Activated CD8-positive, alpha-beta T cell treated with anti-CD3 and anti-CD28 coated beads for 36 hours (primary cell): ENCODE results near the gene CETP. TPM values are rescaled to one million over a fixed set of nuclear protein-coding genes. Genes with fewer than 3 reads are reported as not detected.

Experiments
- ATAC-seq: fragments of 200-7000 bp; cut with Tn5 transposase; one replicate; pipeline ENCODE4 v1.10.0; 2021; ENCODE audit warnings: mild to moderate bottlenecking, moderate library complexity
- CTCF ChIA-PET: fragments of 350-600 bp; sonication (Branson Sonifier 250); formaldehyde crosslinking; loops from one replicate; lab custom pipeline; 2021; ENCODE audit warnings: antibody characterized with exemption; lab: Charles Lee
- POLR2A ChIA-PET: fragments of 350-600 bp; sonication (Branson Sonifier 250); formaldehyde crosslinking; loops from one replicate; lab custom pipeline; 2021; ENCODE audit warnings: antibody characterized with exemption; lab: Charles Lee
- DNase-seq: peaks from one replicate; pipeline ENCODE4 v3.0.0-alpha.2; 2020
- H3K27ac Mint-ChIP-seq: one replicate; pipeline ENCODE4 v1.8.0; 2021; ENCODE audit warnings: mild to moderate bottlenecking, mixed read lengths
- H3K27me3 Mint-ChIP-seq: one replicate; pipeline ENCODE4 v1.8.0; 2021; ENCODE audit warnings: mixed read lengths
- H3K36me3 Mint-ChIP-seq: one replicate; pipeline ENCODE4 v1.8.0; 2021; ENCODE audit warnings: low read depth, mixed read lengths
- H3K4me1 Mint-ChIP-seq: one replicate; pipeline ENCODE4 v1.8.0; 2021; ENCODE audit warnings: low read depth, mixed read lengths
- H3K4me3 Mint-ChIP-seq: one replicate; pipeline ENCODE4 v1.8.0; 2021; ENCODE audit warnings: mild to moderate bottlenecking, moderate library complexity, mixed read lengths
- H3K9me3 Mint-ChIP-seq: one replicate; pipeline ENCODE4 v1.8.0; 2021; ENCODE audit warnings: mixed read lengths
- CTCF ChIP-seq: fragments of 200-600 bp; IDR thresholded peaks from one replicate; pipeline ENCODE4 v1.8.0; 2022; ENCODE audit warnings: antibody characterized with exemption, mild to moderate bottlenecking
- intact Hi-C: fragments of 100-400 bp; cut with micrococcal nuclease; formaldehyde crosslinking; loops from one replicate; pipeline ENCODE4 v1.10.0; 2022
- total RNA-seq, 2 experiments: library from RNA; stranded (reverse); gene quantifications; one replicate each; pipeline ENCODE4 v1.2.3, GENCODE V29; 2021

Gene CETP
- total RNA-seq, 2 experiments from 2014 or later, result not detected

- H3K36me3 Mint-ChIP-seq, result peaks cover 61% of the 10 kb centered on the region
- ChIA-PET POLR2A (interaction anchor here (0.9 to 20.8 kb wide), 4 partner anchors 8 to 81 kb away, joined by 3 to 367 read pairs (median 34); partner anchors contain the start of gene NLRC5), CTCF (interaction anchor here (1.0 to 1.4 kb wide), 4 partner anchors 11 to 50 kb away, joined by 3 to 7 read pairs (median 4); no protein-coding TSS in a partner anchor)
- peak overlapping the region; percentile 51 for H3K4me3 Mint-ChIP-seq
- no peak for TF ChIP-seq CTCF
- DNase-seq (no peak), ATAC-seq (no peak)
- no peaks in the 10 kb centered on the region for H3K27me3 Mint-ChIP-seq
- intact Hi-C loops, result no loop called here
- H3K27ac Mint-ChIP-seq, result peak overlapping the region; percentile 97
- peaks cover 2% of the 10 kb centered on the region for H3K9me3 Mint-ChIP-seq
- peaks cover 81% of the 10 kb centered on the region for H3K4me1 Mint-ChIP-seq
Observed at GRCh38 chr16:57013229-57013628, 51.5 kb downstream of the CETP start.

GRCh38 chr16:57013902-57014301 is 52.2 kb downstream of the CETP start:
- Mint-ChIP-seq H3K36me3 (peaks cover 64% of the 10 kb centered on the region), H3K27me3 (no peaks in the 10 kb centered on the region), H3K27ac (peak overlapping the region; percentile 97), H3K4me1 (peaks cover 82% of the 10 kb centered on the region), H3K9me3 (peaks cover 2% of the 10 kb centered on the region), H3K4me3 (peak overlapping the region; percentile 51)
- ChIA-PET CTCF (interaction anchor here (1.0 to 1.4 kb wide), 4 partner anchors 10 to 51 kb away, joined by 3 to 7 read pairs (median 4); no protein-coding TSS in a partner anchor), POLR2A (interaction anchor here (3.1 to 20.8 kb wide), 2 partner anchors 24 to 28 kb away, joined by 9 to 367 read pairs; partner anchors contain the start of gene NLRC5)
- DNase-seq (no peak), ATAC-seq (no peak)
- intact Hi-C loops, result loop anchor here (1.0 kb wide), 1 partner anchor 28 kb away; no protein-coding TSS in a partner anchor
- no peak for TF ChIP-seq CTCF

GRCh38 chr16:57016301-57016700 is 54.6 kb downstream of the CETP start:
- Mint-ChIP-seq H3K4me1 (peaks cover 81% of the 10 kb centered on the region), H3K36me3 (peaks cover 73% of the 10 kb centered on the region), H3K9me3 (peaks cover 2% of the 10 kb centered on the region), H3K4me3 (peak overlapping the region; percentile 35), H3K27ac (peak overlapping the region; percentile 91), H3K27me3 (no peaks in the 10 kb centered on the region)
- DNase-seq, result peak; percentile 34
- TF ChIP-seq CTCF, result no peak
- intact Hi-C loops, result no loop called here
- ChIA-PET CTCF (interaction anchor here (1.5 to 2.2 kb wide), 3 partner anchors 11 to 52 kb away, joined by 4 to 12 read pairs (median 6); no protein-coding TSS in a partner anchor), POLR2A (interaction anchor here (1.2 to 20.8 kb wide), 10 partner anchors 11 to 39 kb away, joined by 3 to 367 read pairs (median 6); partner anchors contain the start of gene NLRC5)
- ATAC-seq, result no peak

- H3K36me3 Mint-ChIP-seq, result peaks cover 77% of the 10 kb centered on the region
- DNase-seq, result no peak
- intact Hi-C loops, result no loop called here
- no peak for TF ChIP-seq CTCF
- ChIA-PET CTCF (interaction anchor here (1.5 to 2.2 kb wide), 3 partner anchors 10 to 53 kb away, joined by 4 to 12 read pairs (median 6); no protein-coding TSS in a partner anchor), POLR2A (interaction anchor here (1.2 to 20.8 kb wide), 10 partner anchors 10 to 39 kb away, joined by 3 to 367 read pairs (median 6); partner anchors contain the start of gene NLRC5)
- peak overlapping the region; percentile 91 for H3K27ac Mint-ChIP-seq
- no peaks in the 10 kb centered on the region for H3K27me3 Mint-ChIP-seq
- H3K4me3 Mint-ChIP-seq, result no peak overlapping the region
- ATAC-seq, result no peak
- peaks cover 81% of the 10 kb centered on the region for H3K4me1 Mint-ChIP-seq
- peaks cover 2% of the 10 kb centered on the region for H3K9me3 Mint-ChIP-seq
Observed at GRCh38 chr16:57016831-57017230, 55.1 kb downstream of the CETP start.

GRCh38 chr16:57017251-57017650 is 55.5 kb downstream of the CETP start:
- peak overlapping the region; percentile 91 for H3K27ac Mint-ChIP-seq
- POLR2A ChIA-PET, result interaction anchor here (0.7 to 20.8 kb wide), 4 partner anchors 10 to 81 kb away, joined by 3 to 367 read pairs (median 9); partner anchors contain the start of gene NLRC5
- H3K9me3 Mint-ChIP-seq, result peaks cover 2% of the 10 kb centered on the region
- H3K4me3 Mint-ChIP-seq, result no peak overlapping the region
- no peak for TF ChIP-seq CTCF
- CTCF ChIA-PET, result interaction anchor here (1.5 to 2.2 kb wide), 3 partner anchors 10 to 53 kb away, joined by 4 to 12 read pairs (median 6); no protein-coding TSS in a partner anchor
- peaks cover 81% of the 10 kb centered on the region for H3K4me1 Mint-ChIP-seq
- ATAC-seq (no peak), DNase-seq (no peak)
- intact Hi-C loops, result no loop called here
- H3K36me3 Mint-ChIP-seq, result peaks cover 76% of the 10 kb centered on the region
- H3K27me3 Mint-ChIP-seq, result no peaks in the 10 kb centered on the region
